H9 (cell line): ENCODE data around the gene ZFR2. TPM values are rescaled to one million over a fixed set of nuclear protein-coding genes. Genes with fewer than 3 reads are reported as not detected.

Experiments
- DNase-seq: peaks from one replicate; pipeline ENCODE4 v3.0.0-alpha.2; 2017
- H2AFZ ChIP-seq: one replicate; pipeline ENCODE4 v1.6.1; 2013; ENCODE audit warnings: mild to moderate bottlenecking, low read length, control low read depth, moderate library complexity
- H2AK5ac ChIP-seq: 2 replicates; pipeline ENCODE4 v1.6.1; 2013; ENCODE audit warnings: low read length, control low read depth, mixed read lengths; ENCODE audit not compliant: insufficient read length
- H2BK120ac ChIP-seq: one replicate; pipeline ENCODE4 v1.6.1; 2013; ENCODE audit warnings: low read depth, mild to moderate bottlenecking, low read length, control low read depth, inconsistent platforms; ENCODE audit not compliant: poor library complexity, severe bottlenecking
- H2BK12ac ChIP-seq: 2 replicates; pipeline ENCODE4 v1.6.1; 2013; ENCODE audit warnings: low read length, control low read depth, mixed read lengths, low read depth; ENCODE audit not compliant: insufficient read length
- H2BK15ac ChIP-seq: 2 replicates; pipeline ENCODE4 v1.6.1; 2013; ENCODE audit warnings: low read depth, low read length, control low read depth
- H2BK20ac ChIP-seq: one replicate; pipeline ENCODE4 v1.6.1; 2013; ENCODE audit warnings: low read depth, mild to moderate bottlenecking, low read length, control low read depth, inconsistent platforms; ENCODE audit not compliant: poor library complexity, severe bottlenecking
- H2BK5ac ChIP-seq: 2 replicates; pipeline ENCODE4 v1.6.1; 2013; ENCODE audit warnings: low read length, control low read depth, mixed read lengths; ENCODE audit not compliant: insufficient read length
- H3K14ac ChIP-seq: 2 replicates; pipeline ENCODE4 v1.6.1; 2013; ENCODE audit warnings: low read length, control low read depth; ENCODE audit not compliant: insufficient read depth
- H3K18ac ChIP-seq: 2 replicates; pipeline ENCODE4 v1.6.1; 2013; ENCODE audit warnings: low read depth, mild to moderate bottlenecking, mixed read lengths, low read length, control low read depth; ENCODE audit not compliant: insufficient read length
- H3K23ac ChIP-seq: 2 replicates; pipeline ENCODE4 v1.6.1; 2013; ENCODE audit warnings: low read length, control low read depth, mixed read lengths, low read depth; ENCODE audit not compliant: insufficient read length
- H3K23me2 ChIP-seq: 2 replicates; pipeline ENCODE4 v1.6.1; 2013; ENCODE audit warnings: low read depth, mild to moderate bottlenecking, mixed read lengths, low read length, control low read depth; ENCODE audit not compliant: insufficient read length, poor library complexity, severe bottlenecking
- H3K27ac ChIP-seq: 2 replicates; pipeline ENCODE4 v1.5.1; 2013; ENCODE audit warnings: low read length, control low read depth, mixed read lengths, low read depth; ENCODE audit not compliant: insufficient read length
- H3K27me3 ChIP-seq: 2 replicates; pipeline ENCODE4 v1.6.1; 2013; ENCODE audit warnings: low read length, control low read depth, inconsistent platforms; ENCODE audit not compliant: insufficient read depth
- H3K4ac ChIP-seq: 2 replicates; pipeline ENCODE4 v1.6.1; 2013; ENCODE audit warnings: low read depth, mild to moderate bottlenecking, control low read depth, inconsistent platforms, low read length, moderate library complexity
- H3K4me1 ChIP-seq: 2 replicates; pipeline ENCODE4 v1.6.1; 2013; ENCODE audit warnings: low read length, control low read depth, inconsistent platforms; ENCODE audit not compliant: insufficient read depth
- H3K4me2 ChIP-seq: 2 replicates; pipeline ENCODE4 v1.6.1; 2013; ENCODE audit warnings: low read length, control low read depth, mixed read lengths; ENCODE audit not compliant: insufficient read length, insufficient read depth
- H3K56ac ChIP-seq: 2 replicates; pipeline ENCODE4 v1.6.1; 2013; ENCODE audit warnings: low read depth, mild to moderate bottlenecking, mixed read lengths, low read length, control low read depth; ENCODE audit not compliant: insufficient read length
- H3K79me1 ChIP-seq: 2 replicates; pipeline ENCODE4 v1.6.1; 2013; ENCODE audit warnings: low read depth, mild to moderate bottlenecking, moderate library complexity, low read length, control low read depth, inconsistent platforms; ENCODE audit not compliant: insufficient read depth, poor library complexity, severe bottlenecking
- H3K79me2 ChIP-seq: 2 replicates; pipeline ENCODE4 v1.6.1; 2013; ENCODE audit warnings: low read length, control low read depth, inconsistent platforms; ENCODE audit not compliant: insufficient read depth
- H3K9ac ChIP-seq: 2 replicates; pipeline ENCODE4 v1.6.1; 2013; ENCODE audit warnings: low read length, control low read depth, mixed read lengths; ENCODE audit not compliant: insufficient read length; ENCODE audit errors: extremely low read depth
- H3K9me3 ChIP-seq: one replicate; pipeline ENCODE4 v1.6.1; 2013; ENCODE audit warnings: low read depth, low read length, inconsistent platforms; ENCODE audit not compliant: control insufficient read depth
- H3T11ph ChIP-seq: one replicate; pipeline ENCODE4 v1.6.1; 2013; ENCODE audit warnings: mild to moderate bottlenecking, low read length, control low read depth, inconsistent platforms
- H4K20me1 ChIP-seq: one replicate; pipeline ENCODE4 v1.6.1; 2013; ENCODE audit not compliant: control insufficient read depth, insufficient read length, insufficient read depth
- H4K5ac ChIP-seq: 2 replicates; pipeline ENCODE4 v1.6.1; 2013; ENCODE audit warnings: low read depth, mild to moderate bottlenecking, mixed read lengths, low read length, control low read depth; ENCODE audit not compliant: insufficient read length
- H4K8ac ChIP-seq: replicated peaks from 2 replicates; pipeline ENCODE4 v1.6.1; 2013; ENCODE audit warnings: low read length, control low read depth, mixed read lengths, low read depth; ENCODE audit not compliant: insufficient read length
- H4K91ac ChIP-seq: 2 replicates; pipeline ENCODE4 v1.6.1; 2013; ENCODE audit warnings: low read depth, mild to moderate bottlenecking, moderate library complexity, mixed read lengths, low read length, control low read depth; ENCODE audit not compliant: insufficient read length
- H3K27ac Mint-ChIP-seq, 3 experiments: 2 replicates in 2 of 3; 3 replicates in 1 of 3; pipeline ENCODE4 v1.8.0; 2020 to 2021; ENCODE audit warnings: mixed read lengths in 3 of 3, mild to moderate bottlenecking in 1 of 3, moderate library complexity in 1 of 3
- H3K27me3 Mint-ChIP-seq: 2 replicates; pipeline ENCODE4 v1.8.0; 2021; ENCODE audit warnings: low read depth, mild to moderate bottlenecking, moderate library complexity, mixed read lengths
- H3K36me3 Mint-ChIP-seq, 3 experiments: 2 replicates in 2 of 3; 3 replicates in 1 of 3; pipeline ENCODE4 v1.8.0; 2020 to 2021; ENCODE audit warnings: low read depth in 3 of 3, mixed read lengths in 3 of 3; ENCODE audit not compliant: insufficient read depth in 1 of 3
- H3K4me1 Mint-ChIP-seq, 2 experiments: 2 replicates each; pipeline ENCODE4 v1.8.0; 2020; ENCODE audit warnings: mixed read lengths in 2 of 2
- H3K4me3 Mint-ChIP-seq, 2 experiments: 2 replicates in 1 of 2; 3 replicates in 1 of 2; pipeline ENCODE4 v1.8.0; 2020 to 2021; ENCODE audit warnings: mild to moderate bottlenecking in 2 of 2, mixed read lengths in 2 of 2, moderate library complexity in 1 of 2
- H3K9me3 Mint-ChIP-seq, 2 experiments: 2 replicates in 1 of 2; 3 replicates in 1 of 2; pipeline ENCODE4 v1.8.0; 2020; ENCODE audit warnings: mild to moderate bottlenecking in 2 of 2, mixed read lengths in 2 of 2, moderate library complexity in 1 of 2
- CTCF ChIP-seq: fragments of 200-600 bp; sonication (generic); conservative IDR thresholded peaks from 3 replicates; pipeline ENCODE4 v1.8.0; 2021; ENCODE audit warnings: antibody characterized with exemption, mild to moderate bottlenecking
- WGBS: extraction: QIAGEN DNeasy Blood & Tissue Kit; methylation state at CpG from one replicate; pipeline ENCODE4 v1.1.7; 2013; ENCODE audit warnings: missing lambda C conversion rate, low lambda C conversion rate, mixed read lengths; ENCODE audit not compliant: insufficient read length; ENCODE audit errors: extremely low coverage; 5-methylcytosine and 5-hydroxymethylcytosine counted together
- total RNA-seq: library from RNA; stranded (reverse); gene quantifications from 2 replicates; pipeline ENCODE4 v1.2.1, GENCODE V29; 2021

ZFR2 gene
- total RNA-seq, 1 experiment from 2014 or later = 18.3 TPM

GRCh38 chr19:3904233-3904632 lies 35.4 kb upstream of the ZFR2 start:
- Histone ChIP-seq H2BK20ac (no peak overlapping the region), H3K14ac (no peak overlapping the region), H3K9me3 (no peaks in the 10 kb centered on the region), H3K9ac (no peak overlapping the region), H3K79me2 (no peaks in the 10 kb centered on the region), H2BK15ac (no peak overlapping the region), H2BK5ac (no peak overlapping the region), H2AK5ac (no peak overlapping the region), H2BK120ac (no peak overlapping the region), H3K4me1 (no peaks in the 10 kb centered on the region), H3K4me2 (no peak overlapping the region), H4K91ac (no peak overlapping the region), H4K20me1 (no peaks in the 10 kb centered on the region), H4K5ac (no peak overlapping the region), H3K79me1 (no peaks in the 10 kb centered on the region), H3K27ac (no peak overlapping the region), H3K23me2 (no peaks in the 10 kb centered on the region), H3K23ac (no peak overlapping the region), H3T11ph (no peak overlapping the region), H2BK12ac (no peak overlapping the region), H4K8ac (no peak overlapping the region), H3K4ac (no peak overlapping the region), H2AFZ (no peak overlapping the region), H3K27me3 (no peaks in the 10 kb centered on the region), H3K18ac (no peak overlapping the region), H3K56ac (no peak overlapping the region)
- no peak overlapping the region for H3K27ac Mint-ChIP-seq
- no peaks in the 10 kb centered on the region; the same call in 1 of the 2 replicates for H3K27me3 Mint-ChIP-seq
- H3K4me3 Mint-ChIP-seq = no peak overlapping the region
- H3K4me1 Mint-ChIP-seq = no peaks in the 10 kb centered on the region
- DNase-seq = no peak
- H3K9me3 Mint-ChIP-seq = peaks cover 2% of the 10 kb centered on the region in 2 experiments
- WGBS = no CpG with 5 or more reads among the region's 8 CpGs
- TF ChIP-seq CTCF = no peak
- peaks cover 13 to 24% (median 17%) of the 10 kb centered on the region in 3 experiments for H3K36me3 Mint-ChIP-seq
